Measurements from ENCODE around the gene SLC6A8. TPM values are rescaled to one million over a fixed set of nuclear protein-coding genes. Genes with fewer than 3 reads are reported as not detected.
"Not testable (repeated sequence)": the region's sequence is repeated elsewhere in the genome, so short reads cannot be mapped to it uniquely, and the experiment has no call there.

Gene SLC6A8
- total RNA-seq, 8 experiments from 2014 or later = 8.9 to 55.9 (median 38.7) TPM

- 20% methylated on average over 1 of the region's 23 CpGs; no CpG with 5 or more reads in 9 of the 10 experiments for WGBS, 10 experiments
- H3K4me1 ChIP-seq (replicated peaks in 1 of 2) = peaks cover 0 to 17% of the 10 kb centered on the region in 2 donors
- no peak overlapping the region for H3K27ac ChIP-seq
- in situ Hi-C loops (cut with MboI; ENCODE audit: low pct_unique_long_range_greater_than_20kb in 2 of 9, low sequenced_read_pairs in 9 of 9, unreplicated experiment in 9 of 9) = loop anchor here in 3 of 9 experiments (25.0 kb wide), 2 partner anchors 108 to 133 kb away; no protein-coding TSS in a partner anchor
- H3K4me3 ChIP-seq = no peak overlapping the region
- no peak for ATAC-seq (replicated peaks in 6 of 8)
Observed at GRCh38 chrX:153669901-153670731, 17.6 kb upstream of the SLC6A8 start.

GRCh38 chrX:153670748-153671588 is 16.8 kb upstream of the SLC6A8 start:
- H3K4me1 ChIP-seq (replicated peaks in 1 of 2) = peaks cover 0 to 17% of the 10 kb centered on the region in 2 donors
- in situ Hi-C loops (cut with MboI; ENCODE audit: low pct_unique_long_range_greater_than_20kb in 2 of 9, low sequenced_read_pairs in 9 of 9, unreplicated experiment in 9 of 9) = loop anchor here in 3 of 9 experiments (25.0 kb wide), 2 partner anchors 109 to 134 kb away; no protein-coding TSS in a partner anchor
- H3K4me3 ChIP-seq = no peak overlapping the region
- no peak for ATAC-seq (replicated peaks in 6 of 8)
- WGBS, 10 experiments = 69 to 100% (median 70%) methylated on average over 2 to 5 of the region's 23 CpGs; no CpG with 5 or more reads in 7 of the 10 experiments
- H3K27ac ChIP-seq = no peak overlapping the region

- 84 to 100% methylated on average over 1 to 7 of the region's 27 CpGs; no CpG with 5 or more reads in 8 of the 10 experiments for WGBS, 10 experiments
- H3K4me3 ChIP-seq = no peak overlapping the region
- in situ Hi-C loops (cut with MboI; ENCODE audit: low pct_unique_long_range_greater_than_20kb in 2 of 9, low sequenced_read_pairs in 9 of 9, unreplicated experiment in 9 of 9) = loop anchor here in 3 of 9 experiments (25.0 kb wide), 2 partner anchors 110 to 135 kb away; no protein-coding TSS in a partner anchor
Observed at GRCh38 chrX:153671589-153672530, 15.9 kb upstream of the SLC6A8 start.

GRCh38 chrX:153672531-153673427 is 14.9 kb upstream of the SLC6A8 start:
- no CpG with 5 or more reads among the region's 53 CpGs for WGBS, 10 experiments
- Histone ChIP-seq H3K27ac (peak overlapping the region; percentile 13 to 58), H3K4me3 (peak overlapping the region; percentile 12 to 31 (median 25)), H3K4me1 (replicated peaks in 1 of 2) (peaks cover 0 to 14% of the 10 kb centered on the region in 2 donors)
- in situ Hi-C loops (cut with MboI; ENCODE audit: low pct_unique_long_range_greater_than_20kb in 2 of 9, low sequenced_read_pairs in 9 of 9, unreplicated experiment in 9 of 9) = loop anchor here in 3 of 9 experiments (25.0 kb wide), 2 partner anchors 110 to 135 kb away; no protein-coding TSS in a partner anchor
- ATAC-seq (replicated peaks in 6 of 8) = peak in 6 of 8 experiments; percentile 9 to 76 (median 70)

More at GRCh38 chrX:153671589-153672530, 15.9 kb upstream of the SLC6A8 start:
- H3K27ac ChIP-seq = no peak overlapping the region
- H3K4me1 ChIP-seq (replicated peaks in 1 of 2) = peaks cover 0 to 17% of the 10 kb centered on the region in 2 donors
- no peak for ATAC-seq (replicated peaks in 6 of 8)

- in situ Hi-C loops (cut with MboI; ENCODE audit: low pct_unique_long_range_greater_than_20kb in 2 of 9, low sequenced_read_pairs in 9 of 9, unreplicated experiment in 9 of 9) = loop anchor here in 3 of 9 experiments (25.0 kb wide), 2 partner anchors 111 to 136 kb away; no protein-coding TSS in a partner anchor
- Histone ChIP-seq H3K4me3 (peak within 1 kb of the TSS; percentile 12 to 31 (median 25)), H3K27ac (peak within 1 kb of the TSS; percentile 35 to 58), H3K4me1 (replicated peaks in 1 of 2) (peaks cover 0 to 11% of the 10 kb centered on the region in 2 donors)
- WGBS, 10 experiments = 50% methylated on average over 16 of the region's 98 CpGs; no CpG with 5 or more reads in 9 of the 10 experiments
- ATAC-seq (replicated peaks in 6 of 8) = peak in 6 of 8 experiments; percentile 53 to 73 (median 68)
Observed at GRCh38 chrX:153673428-153674218, 14.1 kb upstream of the SLC6A8 start, which contains the start of gene PNCK. TSS of gene PNCK (minus strand) at chrX:153673813. CDS start at chrX:153673076, 737 bp downstream.

- no peak overlapping the region for H3K4me3 ChIP-seq
Observed at GRCh38 chrX:153674219-153674851, 13.4 kb upstream of the SLC6A8 start.

GRCh38 chrX:153681175-153681574 is 6.6 kb upstream of the SLC6A8 start:
- Histone ChIP-seq H3K4me1 (replicated peaks in 1 of 2) (peaks cover 22 to 24% of the 10 kb centered on the region in 2 donors), H3K4me3 (no peak overlapping the region), H3K27ac (no peak overlapping the region)
- 0 to 85% (median 61%) methylated on average over 1 to 5 of the region's 12 CpGs; no CpG with 5 or more reads in 5 of the 10 experiments for WGBS, 10 experiments
- ATAC-seq (replicated peaks in 6 of 8) = no peak
- in situ Hi-C loops (cut with MboI; ENCODE audit: low pct_unique_long_range_greater_than_20kb in 2 of 9, low sequenced_read_pairs in 9 of 9, unreplicated experiment in 9 of 9) = no loop called here

More at GRCh38 chrX:153674219-153674851, 13.4 kb upstream of the SLC6A8 start:
- ATAC-seq (replicated peaks in 6 of 8) = no peak
- in situ Hi-C loops (cut with MboI; ENCODE audit: low pct_unique_long_range_greater_than_20kb in 2 of 9, low sequenced_read_pairs in 9 of 9, unreplicated experiment in 9 of 9) = loop anchor here in 3 of 9 experiments (25.0 kb wide), 2 partner anchors 112 to 137 kb away; no protein-coding TSS in a partner anchor
- H3K27ac ChIP-seq = no peak overlapping the region
- no CpG with 5 or more reads among the region's 27 CpGs for WGBS, 10 experiments
- peaks cover 0 to 11% of the 10 kb centered on the region in 2 donors for H3K4me1 ChIP-seq (replicated peaks in 1 of 2)

GRCh38 chrX:153683486-153683885 is 4.2 kb upstream of the SLC6A8 start:
- H3K4me1 ChIP-seq (replicated peaks in 1 of 2) = peaks cover 28 to 32% of the 10 kb centered on the region in 2 donors
- 80 to 90% (median 80%) methylated on average over 1 to 3 of the region's 8 CpGs; no CpG with 5 or more reads in 6 of the 10 experiments for WGBS, 10 experiments
- H3K27ac ChIP-seq; H3K4me3 ChIP-seq; in situ Hi-C loops (cut with MboI; ENCODE audit: low pct_unique_long_range_greater_than_20kb in 2 of 9, low sequenced_read_pairs in 9 of 9, unreplicated experiment in 9 of 9); ATAC-seq (replicated peaks in 6 of 8): not testable (repeated sequence)

- H3K4me3 ChIP-seq = peak overlapping the region in 4 of 5 donors; percentile 10 to 71 (median 42)
- 0% methylated on average over 1 of the region's 21 CpGs; no CpG with 5 or more reads in 9 of the 10 experiments for WGBS, 10 experiments
- peak in 5 of 8 experiments; percentile 1 to 30 (median 17) for ATAC-seq (replicated peaks in 6 of 8)
Observed at GRCh38 chrX:153684467-153685155, 3.1 kb upstream of the SLC6A8 start.

More at GRCh38 chrX:153684467-153685155, 3.1 kb upstream of the SLC6A8 start:
- in situ Hi-C loops (cut with MboI; ENCODE audit: low pct_unique_long_range_greater_than_20kb in 2 of 9, low sequenced_read_pairs in 9 of 9, unreplicated experiment in 9 of 9) = no loop called here
- Histone ChIP-seq H3K27ac (peak overlapping the region; percentile 92 to 97), H3K4me1 (replicated peaks in 1 of 2) (peaks cover 28 to 32% of the 10 kb centered on the region in 2 donors)

Data from motor neuron (in vitro differentiated cells).